Sigmoid colon (tissue), 7 donors: Measurements from ENCODE around the gene RUSC1. TPM values are rescaled to one million over a fixed set of nuclear protein-coding genes. Genes with fewer than 3 reads are reported as not detected.
A peak's percentile ranks its signal among the peaks of the same experiment; 100 is the strongest.

Source experiments
- DNase-seq: peaks from one replicate; pipeline ENCODE4 v3.0.0-alpha.2; 2019
- H3K27ac ChIP-seq, 4 donors: fragments of 200-600 bp; sonication (generic); one replicate each; pipeline ENCODE4 v1.5.1; 2016 to 2019; ENCODE audit warnings: mild to moderate bottlenecking in 1 of 4
- H3K27me3 ChIP-seq, 3 donors: fragments of 200-600 bp; sonication (generic); one replicate each; pipeline ENCODE4 v1.5.1; 2019; ENCODE audit warnings: mild to moderate bottlenecking in 1 of 3
- H3K36me3 ChIP-seq, 4 donors: fragments of 200-600 bp; sonication (generic); one replicate each; pipeline ENCODE4 v1.5.1; 2016 to 2019
- H3K4me1 ChIP-seq, 4 donors: fragments of 200-600 bp; sonication (generic); one replicate each; pipeline ENCODE4 v1.5.1; 2017 to 2019
- H3K4me3 ChIP-seq, 4 donors: fragments of 200-600 bp; sonication (generic); one replicate each; pipeline ENCODE4 v1.5.1; 2017 to 2019; ENCODE audit warnings: mild to moderate bottlenecking in 2 of 4, moderate library complexity in 1 of 4
- H3K9me3 ChIP-seq, 4 donors: fragments of 200-600 bp in 3 of 4; sonication (generic) in 3 of 4; one replicate each; pipeline versions ENCODE4 v1.5.1 to v1.6.1; 2013 to 2019
- EP300 ChIP-seq, 4 donors: sonication (generic); formaldehyde crosslinking; IDR thresholded peaks; one replicate each; pipeline ENCODE4 v1.6.1; 2017; ENCODE audit warnings: antibody characterized with exemption in 4 of 4
- POLR2A ChIP-seq, 2 donors: fragments of 450-650 bp; IDR thresholded peaks; one replicate each; pipeline ENCODE4 v1.6.1; 2016; ENCODE audit warnings: antibody characterized with exemption in 2 of 2, mild to moderate bottlenecking in 2 of 2, moderate library complexity in 2 of 2
- POLR2AphosphoS5 ChIP-seq, 4 donors: sonication (generic); formaldehyde crosslinking; IDR thresholded peaks; one replicate each; pipeline ENCODE4 v1.6.1; 2017; ENCODE audit warnings: antibody characterized with exemption in 4 of 4
- WGBS, 2 donors: extraction: QIAGEN DNeasy Blood & Tissue Kit; methylation state at CpG; one replicate each; pipeline ENCODE4 v1.1.7; 2013; 5-methylcytosine and 5-hydroxymethylcytosine counted together
- intact Hi-C: fragments of 100-400 bp; cut with DNase I; formaldehyde crosslinking; loops from one replicate; pipeline ENCODE4 v1.15.1; 2023
- polyA plus RNA-seq, 3 donors: library from polyadenylated mRNA; stranded (reverse); fragments of 200-250 nt; gene quantifications; one replicate each; pipeline ENCODE4 v1.2.3, GENCODE V29; 2013
- total RNA-seq, 4 donors: library from RNA; depleted of rRNA; stranded (reverse); fragments of >200 nt; gene quantifications; one replicate each; pipeline ENCODE4 v1.1.0, GENCODE V29; 2016
- TF ChIP-seq, protein P1 (sequence below), 4 experiments: fragments of 450-650 bp in 3 of 4; fragments of 200-600 bp in 1 of 4; IDR thresholded peaks; one replicate each; pipeline ENCODE4 v1.5.1; 2016 to 2019; ENCODE audit warnings: antibody characterized with exemption in 4 of 4, mild to moderate bottlenecking in 3 of 4, moderate library complexity in 2 of 4
- donor health status: healthy with polysubstance abuse.
- donor health status: Bipolar disorder and iron deficiency.
- donor health status: healthy.

The RUSC1 gene
- total and polyA plus RNA-seq, 7 donors: 12.5 to 76.3 (median 27.4) TPM

DNA sequence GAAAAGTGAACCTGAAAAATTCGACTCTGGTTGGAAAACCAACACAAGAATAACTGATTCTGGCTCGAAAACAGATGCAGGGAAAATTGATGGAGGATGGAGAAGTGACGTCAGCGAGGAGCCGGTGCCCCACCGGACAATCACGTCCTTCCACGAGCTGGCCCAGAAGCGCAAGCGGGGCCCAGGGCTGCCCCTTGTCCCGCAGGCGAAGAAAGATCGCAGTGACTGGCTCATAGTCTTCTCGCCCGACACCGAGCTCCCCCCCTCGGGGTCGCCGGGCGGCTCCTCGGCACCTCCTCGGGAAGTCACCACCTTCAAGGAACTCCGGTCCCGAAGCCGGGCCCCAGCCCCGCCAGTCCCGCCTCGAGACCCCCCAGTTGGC lies 1.9 kb downstream of the RUSC1 start:
- peak overlapping the region; percentile 66 to 91 (median 86) for H3K4me3 ChIP-seq
- H3K27ac ChIP-seq: peak overlapping the region; percentile 95 to 100 (median 98)
- intact Hi-C loops: no loop called here
- H3K9me3 ChIP-seq: no peaks in the 10 kb centered on the region
- no peaks in the 10 kb centered on the region for H3K27me3 ChIP-seq
- H3K4me1 ChIP-seq: peaks cover 0 to 45% (median 38%) of the 10 kb centered on the region in 4 donors
- H3K36me3 ChIP-seq: peaks cover 0 to 21% (median under 1%) of the 10 kb centered on the region in 4 donors
- WGBS, 2 donors: 1 to 2% methylated on average over 28 of the region's 28 CpGs
- DNase-seq: peak; percentile 81
- no peak for TF ChIP-seq POLR2AphosphoS5 (IDR thresholded peaks at IDR 0.05)
- no peak for TF ChIP-seq POLR2A (IDR thresholded peaks at IDR 0.05)
- TF ChIP-seq, protein P1, sequence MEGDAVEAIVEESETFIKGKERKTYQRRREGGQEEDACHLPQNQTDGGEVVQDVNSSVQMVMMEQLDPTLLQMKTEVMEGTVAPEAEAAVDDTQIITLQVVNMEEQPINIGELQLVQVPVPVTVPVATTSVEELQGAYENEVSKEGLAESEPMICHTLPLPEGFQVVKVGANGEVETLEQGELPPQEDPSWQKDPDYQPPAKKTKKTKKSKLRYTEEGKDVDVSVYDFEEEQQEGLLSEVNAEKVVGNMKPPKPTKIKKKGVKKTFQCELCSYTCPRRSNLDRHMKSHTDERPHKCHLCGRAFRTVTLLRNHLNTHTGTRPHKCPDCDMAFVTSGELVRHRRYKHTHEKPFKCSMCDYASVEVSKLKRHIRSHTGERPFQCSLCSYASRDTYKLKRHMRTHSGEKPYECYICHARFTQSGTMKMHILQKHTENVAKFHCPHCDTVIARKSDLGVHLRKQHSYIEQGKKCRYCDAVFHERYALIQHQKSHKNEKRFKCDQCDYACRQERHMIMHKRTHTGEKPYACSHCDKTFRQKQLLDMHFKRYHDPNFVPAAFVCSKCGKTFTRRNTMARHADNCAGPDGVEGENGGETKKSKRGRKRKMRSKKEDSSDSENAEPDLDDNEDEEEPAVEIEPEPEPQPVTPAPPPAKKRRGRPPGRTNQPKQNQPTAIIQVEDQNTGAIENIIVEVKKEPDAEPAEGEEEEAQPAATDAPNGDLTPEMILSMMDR (IDR thresholded peaks at IDR 0.05): no peak
- no peak for TF ChIP-seq EP300 (IDR thresholded peaks at IDR 0.05)

DNA sequence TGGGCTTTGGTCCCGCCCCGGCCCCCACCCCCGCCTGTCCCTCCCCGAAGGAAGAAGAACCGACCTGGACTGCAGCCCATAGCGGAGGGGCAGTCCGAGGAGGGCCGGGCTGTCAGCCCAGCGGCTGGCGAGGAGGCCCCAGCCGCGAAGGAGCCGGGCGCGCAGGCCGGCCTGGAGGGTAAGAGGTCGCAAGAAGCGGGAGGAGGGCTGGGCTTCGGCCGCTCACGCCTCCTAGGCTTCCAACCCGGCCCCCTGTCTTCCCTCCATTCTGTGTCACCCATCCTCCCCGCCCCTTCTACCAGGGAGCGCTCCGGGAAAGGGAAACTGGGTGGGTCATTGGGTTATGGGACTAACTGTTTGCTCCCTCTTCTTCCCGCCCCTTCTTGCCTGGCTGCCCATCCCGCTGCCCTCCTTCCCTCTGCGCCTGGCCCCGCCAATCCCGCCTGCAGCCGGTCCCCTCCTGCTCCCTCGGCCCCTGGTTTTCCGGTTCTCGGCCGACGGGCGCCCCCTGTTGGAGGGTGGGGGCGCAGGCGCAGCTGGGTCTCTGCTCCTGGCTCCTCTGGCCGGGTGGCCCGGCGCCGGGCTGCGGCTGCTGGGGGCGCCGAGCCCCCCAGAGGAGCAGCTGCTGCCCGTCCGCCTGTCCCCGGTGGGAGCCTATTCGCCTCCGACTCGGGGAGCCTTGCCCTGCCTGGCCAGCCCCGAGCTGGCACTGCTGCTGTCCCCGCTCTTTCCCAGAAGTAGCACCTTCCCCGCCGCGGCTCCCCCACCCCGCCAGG lies 2.4 kb downstream of the RUSC1 start:
- TF ChIP-seq, protein P1 (IDR thresholded peaks at IDR 0.05): peak; percentile 94 to 99 (median 95)
- TF ChIP-seq EP300 (IDR thresholded peaks at IDR 0.05) (no peak), POLR2AphosphoS5 (IDR thresholded peaks at IDR 0.05) (peak; percentile 62 to 72 (median 72)), POLR2A (IDR thresholded peaks at IDR 0.05) (no peak)
- peaks cover 0 to 45% (median 38%) of the 10 kb centered on the region in 4 donors for H3K4me1 ChIP-seq
- peak; percentile 98 for DNase-seq
- peak overlapping the region; percentile 95 to 100 (median 98) for H3K27ac ChIP-seq
- peak overlapping the region; percentile 66 to 91 (median 86) for H3K4me3 ChIP-seq
- WGBS, 2 donors: 1% methylated on average over 58 of the region's 58 CpGs
- intact Hi-C loops: loop anchor here (1.0 kb wide), 1 partner anchor 46 kb away; the partner anchor contains the start of gene HCN3
- H3K36me3 ChIP-seq: peaks cover 0 to 22% (median 5%) of the 10 kb centered on the region in 4 donors
- no peaks in the 10 kb centered on the region for H3K27me3 ChIP-seq
- H3K9me3 ChIP-seq: no peaks in the 10 kb centered on the region

DNA sequence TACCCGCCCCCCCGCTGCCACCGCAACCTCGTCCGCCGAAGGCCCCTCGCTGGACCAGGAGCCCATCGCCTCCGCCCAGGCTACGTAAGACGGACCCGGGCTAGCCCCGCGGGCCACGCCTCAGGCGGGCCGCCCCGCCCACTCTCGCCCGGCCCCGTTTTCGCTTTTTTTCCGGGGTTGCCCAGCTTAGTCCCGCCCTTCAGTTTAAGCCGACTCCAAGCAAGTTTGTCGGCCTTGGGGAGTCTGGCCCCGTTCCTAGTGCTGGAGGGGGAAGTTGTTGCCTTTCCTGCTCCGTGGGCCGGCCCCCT lies 3.0 kb downstream of the RUSC1 start:
- peak overlapping the region; percentile 66 to 91 (median 86) for H3K4me3 ChIP-seq
- peak overlapping the region; percentile 95 to 100 (median 98) for H3K27ac ChIP-seq
- peaks cover 0 to 47% (median 38%) of the 10 kb centered on the region in 4 donors for H3K4me1 ChIP-seq
- TF ChIP-seq POLR2A (IDR thresholded peaks at IDR 0.05) (no peak), POLR2AphosphoS5 (IDR thresholded peaks at IDR 0.05) (peak in 2 of 4 donors; percentile 4 to 13)
- no peaks in the 10 kb centered on the region for H3K27me3 ChIP-seq
- intact Hi-C loops: loop anchor here (1.0 to 2.0 kb wide), 3 partner anchors 46 to 115 kb away; partner anchors contain the start of genes ENTREP3, HCN3 and MTX1
- 0 to 1% methylated on average over 29 of the region's 29 CpGs for WGBS, 2 donors
- H3K9me3 ChIP-seq: no peaks in the 10 kb centered on the region
- H3K36me3 ChIP-seq: peaks cover 0 to 23% (median 6%) of the 10 kb centered on the region in 4 donors
- peak; percentile 96 for DNase-seq

DNA sequence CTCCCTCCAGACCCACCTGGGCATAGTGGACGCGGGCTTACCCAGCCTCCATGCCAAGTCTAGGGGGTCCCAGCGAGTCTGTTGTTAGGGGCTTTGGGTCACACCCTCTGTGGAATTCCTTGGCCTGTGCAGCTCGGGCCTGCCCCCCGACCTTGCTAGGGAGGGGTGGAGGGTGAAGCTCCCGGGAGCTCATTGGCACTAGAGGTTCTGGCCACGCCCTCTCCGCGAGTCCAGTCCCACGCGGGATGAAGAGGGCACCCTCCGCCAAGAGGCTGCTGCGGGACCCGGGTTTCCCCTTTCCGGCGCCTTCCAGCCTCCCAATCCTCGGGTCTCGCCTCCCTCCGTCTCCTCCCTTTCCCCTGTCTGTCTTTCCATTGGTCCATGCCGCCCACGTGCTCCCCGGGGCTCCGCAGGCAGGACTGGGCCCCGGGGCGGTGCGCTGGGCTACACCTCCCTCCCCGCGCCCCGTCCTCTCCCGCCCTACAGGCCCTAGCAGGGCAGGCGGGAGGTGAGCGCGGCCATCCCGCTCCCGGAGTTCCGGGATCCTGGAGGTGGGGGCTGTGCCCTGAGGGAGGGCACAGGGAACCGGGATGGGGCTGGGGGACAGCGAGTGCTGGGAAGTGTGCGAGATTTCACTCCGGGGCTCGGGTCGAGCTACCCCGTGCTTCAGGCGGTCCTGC lies 3.5 kb downstream of the RUSC1 start:
- Histone ChIP-seq H3K27me3 (no peaks in the 10 kb centered on the region), H3K4me3 (peak overlapping the region; percentile 66 to 91 (median 86)), H3K27ac (peak overlapping the region; percentile 95 to 100 (median 98)), H3K36me3 (peaks cover 0 to 28% (median 8%) of the 10 kb centered on the region in 4 donors), H3K4me1 (peaks cover 0 to 52% (median 38%) of the 10 kb centered on the region in 4 donors), H3K9me3 (no peaks in the 10 kb centered on the region)
- TF ChIP-seq, protein P1 (IDR thresholded peaks at IDR 0.05): no peak
- TF ChIP-seq EP300 (IDR thresholded peaks at IDR 0.05) (peak in 1 of 4 donors; percentile 11), POLR2AphosphoS5 (IDR thresholded peaks at IDR 0.05) (peak; percentile 84 to 97 (median 90)), POLR2A (IDR thresholded peaks at IDR 0.05) (peak; percentile 54 to 94)
- intact Hi-C loops: loop anchor here (1.0 to 2.0 kb wide), 2 partner anchors 69 to 116 kb away; partner anchors contain the start of genes ENTREP3 and MTX1
- DNase-seq: peak; percentile 98
- 0 to 1% methylated on average over 44 of the region's 44 CpGs for WGBS, 2 donors
